ENCODE data around the gene SLC33A1.

DNA sequence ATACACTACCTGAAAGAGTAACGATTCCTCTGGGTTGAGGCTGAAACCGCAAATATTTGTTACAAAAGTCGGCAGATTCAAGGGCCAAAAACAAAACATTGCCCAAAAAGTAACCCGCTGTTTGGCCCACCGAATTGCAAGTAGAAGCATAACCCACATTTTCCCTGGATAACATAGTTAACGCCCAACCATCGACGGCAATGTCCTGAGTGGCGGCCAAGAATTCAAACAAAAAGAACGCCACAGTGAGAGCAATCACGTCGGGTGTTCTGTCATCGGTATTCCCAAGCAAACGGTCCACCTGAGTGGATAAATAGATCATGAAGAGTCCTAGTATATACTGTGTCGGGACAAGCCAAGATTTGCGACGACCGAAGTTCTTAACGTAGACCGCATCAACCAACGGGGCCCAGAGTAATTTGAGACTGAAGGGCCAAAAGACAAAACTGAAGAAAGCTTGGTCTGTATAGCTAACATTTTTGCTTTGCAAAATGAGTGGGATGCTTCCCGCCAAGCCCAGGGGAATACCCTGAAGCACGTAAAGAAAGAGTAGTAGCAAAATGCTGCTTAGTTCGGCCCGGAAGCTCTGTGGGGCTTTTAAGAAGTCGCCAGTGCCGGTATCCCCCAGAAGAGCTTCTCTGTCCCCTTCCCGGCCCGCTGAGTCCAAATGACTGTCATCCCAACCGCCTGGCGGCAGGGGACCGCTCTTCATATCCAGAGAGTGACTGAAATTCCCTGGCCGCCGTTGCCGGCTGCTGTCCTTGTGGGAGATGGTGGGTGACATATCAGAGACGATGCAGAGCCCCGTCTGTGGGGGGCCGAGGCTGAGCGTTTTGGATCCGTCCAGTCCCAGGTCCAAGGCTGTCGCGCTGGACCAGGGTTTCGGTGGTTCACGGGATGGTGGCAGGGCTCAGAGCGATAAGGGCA lies 750 bp downstream of the SLC33A1 start:
- TF ChIP-seq, protein P1, sequence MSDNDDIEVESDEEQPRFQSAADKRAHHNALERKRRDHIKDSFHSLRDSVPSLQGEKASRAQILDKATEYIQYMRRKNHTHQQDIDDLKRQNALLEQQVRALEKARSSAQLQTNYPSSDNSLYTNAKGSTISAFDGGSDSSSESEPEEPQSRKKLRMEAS (CRISPR knock-in tag; IDR thresholded peaks at IDR 0.05): no peak
- TF ChIP-seq, protein P2, sequence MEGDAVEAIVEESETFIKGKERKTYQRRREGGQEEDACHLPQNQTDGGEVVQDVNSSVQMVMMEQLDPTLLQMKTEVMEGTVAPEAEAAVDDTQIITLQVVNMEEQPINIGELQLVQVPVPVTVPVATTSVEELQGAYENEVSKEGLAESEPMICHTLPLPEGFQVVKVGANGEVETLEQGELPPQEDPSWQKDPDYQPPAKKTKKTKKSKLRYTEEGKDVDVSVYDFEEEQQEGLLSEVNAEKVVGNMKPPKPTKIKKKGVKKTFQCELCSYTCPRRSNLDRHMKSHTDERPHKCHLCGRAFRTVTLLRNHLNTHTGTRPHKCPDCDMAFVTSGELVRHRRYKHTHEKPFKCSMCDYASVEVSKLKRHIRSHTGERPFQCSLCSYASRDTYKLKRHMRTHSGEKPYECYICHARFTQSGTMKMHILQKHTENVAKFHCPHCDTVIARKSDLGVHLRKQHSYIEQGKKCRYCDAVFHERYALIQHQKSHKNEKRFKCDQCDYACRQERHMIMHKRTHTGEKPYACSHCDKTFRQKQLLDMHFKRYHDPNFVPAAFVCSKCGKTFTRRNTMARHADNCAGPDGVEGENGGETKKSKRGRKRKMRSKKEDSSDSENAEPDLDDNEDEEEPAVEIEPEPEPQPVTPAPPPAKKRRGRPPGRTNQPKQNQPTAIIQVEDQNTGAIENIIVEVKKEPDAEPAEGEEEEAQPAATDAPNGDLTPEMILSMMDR (IDR thresholded peaks at IDR 0.05): no peak
- TF ChIP-seq, protein P3, sequence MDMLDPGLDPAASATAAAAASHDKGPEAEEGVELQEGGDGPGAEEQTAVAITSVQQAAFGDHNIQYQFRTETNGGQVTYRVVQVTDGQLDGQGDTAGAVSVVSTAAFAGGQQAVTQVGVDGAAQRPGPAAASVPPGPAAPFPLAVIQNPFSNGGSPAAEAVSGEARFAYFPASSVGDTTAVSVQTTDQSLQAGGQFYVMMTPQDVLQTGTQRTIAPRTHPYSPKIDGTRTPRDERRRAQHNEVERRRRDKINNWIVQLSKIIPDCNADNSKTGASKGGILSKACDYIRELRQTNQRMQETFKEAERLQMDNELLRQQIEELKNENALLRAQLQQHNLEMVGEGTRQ (CRISPR knock-in tag; IDR thresholded peaks at IDR 0.05): no peak
- TF ChIP-seq TCF7 (CRISPR knock-in tag; IDR thresholded peaks at IDR 0.05; ENCODE audit: low read depth): no peak
- TF ChIP-seq, protein P4, sequence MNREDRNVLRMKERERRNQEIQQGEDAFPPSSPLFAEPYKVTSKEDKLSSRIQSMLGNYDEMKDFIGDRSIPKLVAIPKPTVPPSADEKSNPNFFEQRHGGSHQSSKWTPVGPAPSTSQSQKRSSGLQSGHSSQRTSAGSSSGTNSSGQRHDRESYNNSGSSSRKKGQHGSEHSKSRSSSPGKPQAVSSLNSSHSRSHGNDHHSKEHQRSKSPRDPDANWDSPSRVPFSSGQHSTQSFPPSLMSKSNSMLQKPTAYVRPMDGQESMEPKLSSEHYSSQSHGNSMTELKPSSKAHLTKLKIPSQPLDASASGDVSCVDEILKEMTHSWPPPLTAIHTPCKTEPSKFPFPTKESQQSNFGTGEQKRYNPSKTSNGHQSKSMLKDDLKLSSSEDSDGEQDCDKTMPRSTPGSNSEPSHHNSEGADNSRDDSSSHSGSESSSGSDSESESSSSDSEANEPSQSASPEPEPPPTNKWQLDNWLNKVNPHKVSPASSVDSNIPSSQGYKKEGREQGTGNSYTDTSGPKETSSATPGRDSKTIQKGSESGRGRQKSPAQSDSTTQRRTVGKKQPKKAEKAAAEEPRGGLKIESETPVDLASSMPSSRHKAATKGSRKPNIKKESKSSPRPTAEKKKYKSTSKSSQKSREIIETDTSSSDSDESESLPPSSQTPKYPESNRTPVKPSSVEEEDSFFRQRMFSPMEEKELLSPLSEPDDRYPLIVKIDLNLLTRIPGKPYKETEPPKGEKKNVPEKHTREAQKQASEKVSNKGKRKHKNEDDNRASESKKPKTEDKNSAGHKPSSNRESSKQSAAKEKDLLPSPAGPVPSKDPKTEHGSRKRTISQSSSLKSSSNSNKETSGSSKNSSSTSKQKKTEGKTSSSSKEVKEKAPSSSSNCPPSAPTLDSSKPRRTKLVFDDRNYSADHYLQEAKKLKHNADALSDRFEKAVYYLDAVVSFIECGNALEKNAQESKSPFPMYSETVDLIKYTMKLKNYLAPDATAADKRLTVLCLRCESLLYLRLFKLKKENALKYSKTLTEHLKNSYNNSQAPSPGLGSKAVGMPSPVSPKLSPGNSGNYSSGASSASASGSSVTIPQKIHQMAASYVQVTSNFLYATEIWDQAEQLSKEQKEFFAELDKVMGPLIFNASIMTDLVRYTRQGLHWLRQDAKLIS (CRISPR knock-in tag; IDR thresholded peaks at IDR 0.05; ENCODE audit: borderline replicate concordance): no peak
- TF ChIP-seq SP1 (CRISPR knock-in tag; conservative IDR thresholded peaks at IDR 0.05): no peak
- no peak for TF ChIP-seq IRF2 (CRISPR knock-in tag; IDR thresholded peaks at IDR 0.05; ENCODE audit: borderline replicate concordance, low read depth)
- TF ChIP-seq TEAD4 (CRISPR knock-in tag; IDR thresholded peaks at IDR 0.05): no peak
- TF ChIP-seq TEAD1 (CRISPR knock-in tag; IDR thresholded peaks at IDR 0.05): no peak
- TF ChIP-seq CBFB (CRISPR knock-in tag; IDR thresholded peaks at IDR 0.05; ENCODE audit: low read depth): no peak

Measured in WTC11 (cell line).